NCI-H226 (cell line): ENCODE results near the gene FIGN.

Experiments used
- DNase-seq: peaks from one replicate; pipeline ENCODE4 v3.0.0-alpha.2; 2015

FIGN gene

DNA sequence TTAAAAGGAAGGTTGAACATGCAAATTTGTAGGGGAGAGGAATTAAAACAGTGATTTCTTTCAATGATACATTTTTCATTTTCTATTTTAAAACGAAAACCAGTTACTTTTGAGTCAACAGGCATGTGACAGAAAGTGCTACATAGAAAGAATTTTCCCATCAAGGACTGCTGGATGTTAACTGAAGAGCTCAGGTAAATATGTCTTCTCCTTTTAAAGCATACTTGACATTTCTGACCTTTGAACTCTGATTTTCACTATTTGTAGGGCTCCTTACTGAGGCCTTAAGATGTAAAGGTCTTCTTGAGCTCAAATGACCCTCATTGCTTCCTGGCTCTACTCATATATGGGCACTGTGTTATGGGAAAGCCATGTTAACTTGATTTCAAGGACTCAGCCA lies 32.4 kb downstream of the FIGN start:
- no peak for DNase-seq

DNA sequence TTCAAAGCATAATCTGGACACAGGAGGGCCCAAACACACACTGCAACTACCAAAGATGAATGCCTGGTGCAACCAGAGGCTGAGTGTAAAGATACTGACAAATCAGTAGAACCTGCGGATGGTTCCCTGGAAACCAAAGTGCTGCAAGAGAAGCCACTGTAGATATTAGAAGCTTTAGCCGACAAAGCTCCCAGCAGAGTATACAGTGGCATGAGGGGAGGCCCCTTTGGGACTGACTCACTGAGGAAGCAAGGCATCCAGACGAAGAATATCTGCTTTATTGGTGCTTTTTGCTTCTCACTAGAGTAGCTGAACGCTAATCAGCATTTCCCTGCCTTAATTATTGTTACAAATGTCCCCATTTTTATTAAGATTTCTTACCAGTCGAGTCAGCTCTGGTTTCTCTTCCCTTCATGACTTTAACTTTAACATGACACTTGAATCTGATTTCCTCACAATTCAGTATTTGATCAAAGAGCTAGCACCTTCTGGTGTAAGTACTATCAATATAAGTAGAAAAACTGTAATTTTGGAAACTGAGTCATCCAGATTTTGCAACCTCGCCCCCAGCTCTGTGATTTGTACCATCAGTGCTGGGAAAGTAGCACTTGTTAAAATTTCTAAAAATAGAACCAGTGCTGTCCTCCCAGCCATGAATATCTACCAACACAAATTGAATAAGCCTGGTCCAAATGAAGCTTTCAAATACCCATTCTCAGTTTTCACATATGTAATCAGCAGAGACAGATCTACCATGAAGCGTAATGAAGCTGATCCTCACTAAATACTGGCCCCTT lies 34.2 kb downstream of the FIGN start:
- DNase-seq: no peak

DNA sequence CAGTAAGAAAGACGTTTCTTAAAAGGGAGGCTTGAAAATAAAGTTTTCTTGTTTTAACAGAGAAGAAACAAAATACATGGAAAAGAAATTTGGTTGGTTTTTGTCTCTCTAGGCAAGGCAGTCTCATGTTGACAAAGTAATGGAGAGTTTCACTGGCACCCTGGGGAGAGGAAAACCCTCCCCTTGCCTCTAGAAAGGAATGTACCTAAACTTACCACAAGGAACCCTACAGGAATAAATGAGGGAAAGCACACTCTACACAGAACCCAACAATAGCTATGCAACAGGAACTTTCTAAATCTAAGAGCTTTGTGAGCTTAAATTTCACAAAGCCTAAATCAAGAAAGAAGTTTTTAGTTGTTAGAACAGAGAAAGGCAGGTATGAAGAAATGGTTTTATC lies 37.0 kb downstream of the FIGN start:
- DNase-seq: no peak

DNA sequence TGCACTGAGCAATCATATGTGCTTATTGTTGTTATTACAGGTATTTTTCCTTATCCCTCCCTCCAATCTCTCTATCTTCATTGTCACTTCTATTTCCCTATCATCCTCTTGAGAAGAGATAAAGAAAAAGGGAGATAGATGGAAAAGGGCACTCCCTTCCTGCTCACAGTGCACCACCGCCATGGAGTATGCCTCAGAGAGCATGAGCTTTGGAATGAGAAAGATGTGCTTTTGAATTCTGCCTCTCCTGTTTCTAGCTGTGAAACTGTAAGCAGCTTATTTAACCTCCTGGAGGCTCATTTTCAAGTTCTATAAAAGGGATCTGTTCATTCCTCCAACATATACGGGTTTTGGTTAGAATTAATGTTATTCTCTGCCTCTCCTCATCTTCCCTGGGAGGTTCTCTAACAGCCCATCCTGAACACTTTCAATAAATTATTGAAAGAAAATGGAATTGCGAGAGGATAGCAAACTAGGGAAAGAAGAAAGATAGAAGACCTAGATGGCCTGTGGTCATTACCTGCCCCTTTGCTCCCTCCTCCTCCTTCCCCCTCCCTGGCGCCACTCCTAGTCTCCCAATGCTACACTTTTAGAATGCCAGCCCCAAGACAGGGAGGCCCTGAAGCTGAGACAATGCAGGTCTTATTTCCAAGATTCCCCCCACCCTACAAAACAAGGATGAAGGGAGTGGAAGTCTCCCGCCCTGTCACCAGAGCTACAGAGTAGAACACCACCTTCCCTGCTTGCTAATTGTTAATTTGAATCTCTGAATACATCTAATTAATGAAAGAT lies 37.8 kb downstream of the FIGN start:
- no peak for DNase-seq

DNA sequence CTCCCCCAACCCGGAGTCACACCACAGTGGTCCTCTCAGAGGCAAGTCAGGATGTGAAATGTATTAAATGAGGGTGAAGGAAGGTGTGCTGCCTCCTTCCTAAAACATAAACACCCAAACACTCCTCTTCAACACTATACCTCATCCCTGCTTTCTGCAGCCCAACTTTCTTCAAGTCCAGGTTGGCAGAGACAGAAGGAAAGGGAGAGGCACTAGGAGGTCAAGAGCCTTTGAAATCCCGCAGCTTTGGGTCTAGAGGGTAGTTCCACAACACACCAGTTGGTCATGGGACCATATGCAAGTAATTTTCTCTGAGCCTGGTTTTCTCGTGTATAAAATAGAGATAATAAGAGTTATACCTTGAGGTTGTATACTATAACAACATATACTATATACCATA lies 38.4 kb downstream of the FIGN start:
- DNase-seq: no peak

DNA sequence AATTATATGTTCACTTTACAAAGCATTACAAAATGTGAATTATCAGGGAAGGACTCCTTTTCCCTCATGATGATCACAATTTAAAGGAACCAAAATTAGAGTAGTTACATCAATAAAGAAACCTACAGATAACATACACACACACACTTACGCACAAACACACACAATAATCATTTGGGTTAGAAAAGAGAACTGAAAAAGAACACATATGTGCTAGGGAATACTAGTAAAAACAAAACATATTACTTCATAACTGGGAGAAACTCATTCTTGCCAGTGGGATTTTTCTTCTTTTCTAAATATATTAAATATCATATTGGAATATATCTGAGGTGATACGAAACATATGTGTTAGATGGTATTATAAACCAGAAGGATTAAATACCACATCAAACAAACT lies 42.3 kb downstream of the FIGN start:
- no peak for DNase-seq

DNA sequence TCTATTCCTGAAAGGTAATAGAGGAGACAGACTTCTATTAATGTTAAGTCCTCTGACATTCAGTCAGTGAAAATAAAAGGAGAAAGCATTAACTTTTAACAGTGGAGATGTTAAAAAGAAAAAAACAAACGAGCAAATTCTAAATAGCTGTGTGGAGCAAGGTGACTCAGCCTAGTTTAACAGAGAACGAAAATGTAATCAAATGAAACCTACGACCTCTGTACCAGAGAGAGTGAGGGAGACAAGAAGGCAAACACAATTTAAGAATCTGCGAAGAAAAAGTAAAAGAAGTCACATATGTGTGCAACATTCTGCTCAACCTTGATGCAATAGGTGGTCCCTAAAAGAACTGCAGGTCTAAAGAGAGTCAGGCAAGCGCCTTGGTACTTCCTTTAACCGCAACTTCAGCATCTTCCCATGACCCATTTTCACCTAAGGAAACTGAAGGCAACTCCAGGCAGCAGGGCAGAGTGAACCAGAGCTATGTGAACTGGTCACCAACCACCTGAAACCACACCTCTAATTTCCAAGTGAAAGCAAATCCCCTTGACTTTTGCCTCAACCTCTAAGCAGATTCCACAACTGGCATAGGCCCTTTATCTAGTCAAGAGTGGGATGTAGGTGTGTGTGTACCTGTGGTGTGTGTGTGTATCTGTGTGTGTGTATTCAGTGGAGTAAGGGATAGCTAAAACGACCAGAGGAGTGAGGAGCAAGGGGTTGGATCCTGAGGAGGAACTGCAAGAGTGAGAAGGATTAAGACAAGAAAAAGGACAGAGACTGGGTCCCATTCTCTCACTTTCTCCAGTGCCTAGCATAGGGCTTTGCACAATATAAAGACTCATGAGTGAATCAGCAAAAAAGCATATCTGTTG lies 43.0 kb downstream of the FIGN start:
- no peak for DNase-seq

DNA sequence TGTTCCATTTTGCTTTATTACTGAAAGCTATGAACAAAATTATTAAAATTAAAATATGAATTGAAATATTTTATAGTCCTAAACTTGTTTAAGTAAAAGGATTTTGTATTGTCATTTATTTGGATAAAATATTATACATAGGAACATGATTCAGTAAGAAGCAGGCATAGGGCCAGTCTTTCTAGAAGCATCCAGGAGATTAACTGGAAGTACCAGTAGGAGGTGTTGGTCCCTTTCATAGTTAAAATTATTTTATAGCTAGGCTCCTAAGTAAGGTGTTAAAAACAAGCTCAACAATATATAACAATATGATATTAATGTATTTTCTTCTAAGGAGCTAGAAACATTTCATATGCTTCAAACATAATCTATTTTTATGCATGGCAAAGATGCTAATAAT lies 43.7 kb downstream of the FIGN start:
- DNase-seq: no peak

DNA sequence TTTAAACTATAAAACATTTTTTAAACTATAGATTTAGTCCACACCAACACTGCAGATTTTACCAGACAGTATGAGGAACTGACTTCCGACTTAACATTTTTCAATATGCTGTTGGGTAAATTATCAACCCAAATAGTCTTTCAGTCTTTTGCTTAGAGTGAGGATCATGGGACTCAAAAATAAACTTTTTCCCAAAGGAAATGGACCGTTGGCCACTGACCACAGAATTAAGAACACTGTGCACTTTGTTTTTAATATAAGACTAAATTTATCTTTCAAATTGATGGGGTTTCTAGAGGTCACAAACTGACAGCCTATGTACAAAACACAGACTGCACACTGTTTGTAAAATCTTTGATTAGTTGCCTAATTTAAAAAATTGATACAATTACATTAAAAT lies 44.9 kb downstream of the FIGN start:
- no peak for DNase-seq

DNA sequence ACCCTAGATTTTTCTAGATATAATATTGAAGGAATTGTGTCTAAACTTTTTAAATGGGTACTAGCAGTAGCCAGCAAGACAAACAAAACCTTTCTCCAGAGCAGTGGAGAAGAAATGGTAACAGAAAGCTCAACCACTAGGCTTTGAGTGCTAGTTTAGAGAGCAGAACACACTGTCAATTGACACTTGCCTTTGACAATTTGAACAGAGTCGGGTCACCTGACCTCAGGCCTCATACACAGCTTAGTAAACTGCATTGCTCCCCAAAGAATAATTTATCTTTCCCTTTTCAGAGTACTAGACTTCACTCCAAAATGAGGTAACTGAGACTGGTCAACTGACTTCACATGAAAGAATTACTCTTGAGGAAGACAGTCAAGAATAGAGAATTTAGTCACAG lies 48.6 kb downstream of the FIGN start:
- DNase-seq: no peak

DNA sequence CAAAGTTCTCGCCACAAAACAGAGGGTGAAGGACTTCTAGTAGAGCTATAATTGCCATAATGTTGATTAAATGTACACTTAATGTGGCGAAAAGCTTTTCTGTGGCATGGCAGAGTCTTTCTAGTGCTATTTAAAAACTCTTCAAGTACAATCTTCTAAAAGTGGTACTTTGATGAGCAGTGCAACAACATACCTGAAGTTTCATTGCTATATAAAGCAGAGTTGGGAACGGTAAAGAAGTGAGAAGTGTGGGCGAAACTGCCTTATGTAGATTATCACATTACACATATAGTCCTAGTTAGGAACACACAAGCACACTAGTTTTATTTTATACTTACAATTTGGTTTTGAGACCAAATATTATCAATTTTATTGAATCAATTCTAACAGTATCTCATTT lies 49.5 kb downstream of the FIGN start:
- DNase-seq: no peak

DNA sequence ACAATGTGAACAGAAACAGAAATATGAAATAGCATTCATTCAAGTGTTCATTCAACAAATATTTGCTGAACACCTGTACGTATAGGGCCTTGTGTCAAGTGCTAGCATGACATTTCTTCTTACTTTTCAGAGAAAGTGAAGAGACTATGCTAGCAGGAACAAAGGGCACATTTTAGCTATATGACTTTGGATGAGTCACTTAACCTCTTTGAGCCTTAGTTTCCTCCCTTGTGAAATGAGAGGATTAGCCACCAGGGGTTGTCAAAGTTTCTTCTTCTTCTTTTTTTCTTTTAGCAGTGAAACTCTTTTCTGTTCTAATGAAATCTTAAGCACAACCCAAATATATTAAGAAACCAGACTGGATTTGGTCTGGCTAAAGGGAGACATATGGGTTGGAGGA lies 53.1 kb downstream of the FIGN start:
- DNase-seq: no peak

DNA sequence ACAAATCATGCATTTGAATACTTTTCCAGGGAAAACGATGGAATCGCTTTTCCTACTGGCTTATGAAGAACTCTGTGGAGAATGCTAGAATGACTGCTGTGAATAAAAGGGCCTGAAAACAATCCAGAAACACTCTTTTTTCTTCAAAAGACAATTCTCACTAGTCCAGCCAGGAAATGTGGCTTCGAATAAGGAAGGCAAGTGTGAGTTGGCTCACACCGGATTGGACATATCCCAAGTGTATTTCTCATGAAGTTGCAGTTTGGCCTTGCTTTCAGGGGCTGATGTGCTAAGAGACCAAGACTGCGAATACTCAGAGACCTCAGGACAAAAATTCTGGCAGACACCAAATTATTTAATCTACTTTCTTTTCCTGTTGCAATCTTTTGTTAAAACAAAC lies 54.1 kb downstream of the FIGN start:
- DNase-seq: no peak

DNA sequence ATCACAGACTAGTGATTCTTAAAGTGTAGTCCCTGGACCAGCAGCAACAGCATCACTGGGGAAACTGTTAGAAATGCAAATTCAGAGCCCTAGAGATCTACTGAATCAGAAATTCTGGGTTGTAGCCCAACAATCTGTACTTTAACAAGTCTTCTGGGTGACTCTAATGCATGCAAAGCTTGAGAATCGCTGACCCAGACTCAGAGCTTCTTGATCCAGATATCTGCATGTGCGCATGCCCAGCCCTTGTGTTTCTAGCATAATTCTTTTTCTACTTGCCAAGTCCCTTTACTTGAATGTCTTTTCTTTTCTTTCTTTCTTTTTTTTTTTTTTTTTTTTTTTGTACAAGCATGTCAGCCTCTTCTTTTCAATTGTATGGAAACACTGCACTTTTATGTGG lies 60.4 kb downstream of the FIGN start:
- DNase-seq: no peak

DNA sequence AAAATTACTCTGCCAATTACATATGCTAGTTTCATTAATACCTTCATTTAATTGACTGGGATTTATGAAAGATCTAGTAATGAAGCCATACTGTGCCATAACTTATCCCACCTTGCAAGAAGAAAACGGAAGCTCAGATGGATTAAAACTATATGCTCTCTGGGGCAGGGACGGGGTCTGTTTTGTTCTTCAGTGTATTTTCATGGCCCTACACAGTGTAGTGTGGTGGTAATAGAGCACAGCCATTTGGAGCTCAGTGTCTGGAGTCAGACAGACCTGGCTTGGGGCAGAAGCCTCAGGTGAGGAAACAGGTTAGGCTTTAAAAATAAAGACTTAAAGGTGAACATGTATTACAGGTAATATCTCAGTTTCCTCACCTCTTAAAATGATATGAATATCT lies 62.3 kb downstream of the FIGN start:
- no peak for DNase-seq

DNA sequence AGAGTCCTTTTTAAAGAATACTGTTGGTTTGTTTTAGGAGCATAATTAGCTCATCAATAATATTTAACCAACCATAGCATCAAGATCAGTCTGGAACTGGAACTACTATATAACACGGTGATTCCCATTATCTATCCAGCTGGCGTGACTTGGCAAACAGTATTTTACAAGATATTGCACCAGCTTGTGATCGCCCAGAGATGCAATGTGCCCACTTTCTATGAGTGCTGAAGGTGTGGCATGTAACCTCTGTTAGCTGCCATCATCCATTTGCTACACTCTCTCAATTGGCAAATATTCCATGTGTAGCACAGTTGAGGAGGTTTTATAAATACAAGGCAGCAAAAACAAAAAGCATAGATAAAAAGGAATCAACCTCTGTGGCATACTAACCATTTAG lies 64.9 kb downstream of the FIGN start:
- DNase-seq: no peak

DNA sequence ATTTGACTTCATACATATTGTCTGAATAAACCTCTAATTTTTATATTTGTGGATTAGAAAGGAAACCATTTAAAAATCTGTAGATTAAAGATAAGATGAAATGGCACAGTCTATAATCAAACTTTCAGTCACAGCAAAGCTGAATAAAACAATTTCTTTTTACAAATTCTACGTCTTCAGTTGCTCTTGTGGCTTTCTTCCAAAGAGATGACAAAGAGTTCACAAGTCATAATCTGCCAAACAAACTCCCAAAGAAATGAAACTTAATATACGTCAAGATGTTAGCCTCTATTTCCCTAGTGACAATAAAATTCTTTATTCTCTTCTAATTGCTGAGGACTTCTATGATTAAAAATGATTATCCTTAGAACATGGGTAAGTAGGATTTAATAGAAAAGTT lies 66.3 kb downstream of the FIGN start:
- DNase-seq: no peak

DNA sequence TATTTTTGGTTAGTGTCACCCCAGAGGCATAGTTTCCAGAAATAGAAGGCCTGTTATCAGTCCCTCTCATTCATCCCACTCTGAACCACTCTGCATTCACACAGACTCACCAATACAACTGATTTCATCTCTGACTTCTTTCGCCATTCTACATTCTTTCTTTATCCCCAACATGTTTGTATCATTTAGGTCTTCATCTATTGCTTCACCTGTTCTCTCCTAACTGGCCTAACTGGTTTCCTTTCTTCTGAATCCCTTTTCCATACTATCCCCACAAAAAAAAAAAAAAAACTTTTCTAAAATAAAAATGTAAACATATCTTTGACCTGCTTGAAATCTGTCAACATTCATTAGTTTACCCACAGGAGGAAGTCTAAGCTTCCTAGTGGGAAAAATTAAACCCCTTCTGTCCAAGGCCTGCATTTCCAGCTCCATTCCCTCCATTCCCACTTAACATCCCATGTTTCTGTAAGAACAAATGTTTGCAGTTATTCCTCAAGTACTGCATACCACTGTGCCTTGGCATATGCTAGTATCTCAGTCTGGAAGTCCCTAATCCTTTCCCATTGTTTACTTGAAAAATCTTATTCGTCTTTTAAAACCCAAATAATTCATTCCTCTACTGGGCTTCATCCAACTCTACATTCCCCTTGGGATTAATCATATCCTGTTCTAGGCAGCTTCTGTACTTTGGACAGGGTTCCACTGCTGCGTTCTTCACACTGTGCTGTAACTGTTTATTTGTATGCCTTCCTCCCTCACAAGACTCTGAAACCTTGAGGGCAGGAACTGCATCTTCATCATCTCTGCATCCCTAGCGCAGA lies 68.5 kb downstream of the FIGN start:
- peak; percentile 94 for DNase-seq

DNA sequence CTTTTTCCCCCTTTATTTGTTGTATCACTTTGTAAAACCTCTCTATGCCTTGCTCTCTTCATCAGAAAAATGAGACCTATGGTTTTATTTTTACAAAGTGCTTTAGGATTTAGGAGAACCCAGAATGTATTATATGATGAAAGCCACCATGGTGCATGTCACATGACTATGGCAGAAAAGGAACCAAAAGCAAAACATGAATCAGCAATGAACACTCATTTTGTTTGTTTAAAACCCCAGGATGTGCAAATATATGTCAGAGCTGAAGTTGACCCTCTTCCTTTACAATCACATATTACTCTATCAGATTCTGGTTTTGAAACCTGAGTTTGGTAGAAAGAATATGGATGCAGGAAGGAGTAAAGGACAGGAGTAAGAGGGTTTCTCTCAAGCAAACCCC lies 70.0 kb downstream of the FIGN start:
- DNase-seq: no peak

DNA sequence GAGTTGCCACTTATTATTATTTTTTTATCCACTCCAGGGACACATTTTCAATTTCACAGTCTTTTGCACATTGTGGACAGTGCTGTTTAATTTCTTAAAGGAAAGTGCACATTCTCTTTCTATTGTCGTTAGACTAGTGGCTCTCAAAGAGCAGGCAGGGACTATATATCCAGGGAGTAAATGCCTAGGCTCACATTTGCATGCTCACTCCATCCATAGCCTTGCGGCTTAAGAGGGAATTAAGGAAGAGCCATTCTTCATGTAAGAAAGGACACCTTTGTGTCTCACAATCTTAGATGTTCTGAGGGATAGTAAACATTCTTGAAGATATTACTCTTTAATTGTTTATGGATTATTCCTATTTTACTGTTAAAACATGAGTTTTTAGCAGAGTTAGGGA lies 70.8 kb downstream of the FIGN start:
- DNase-seq: no peak

DNA sequence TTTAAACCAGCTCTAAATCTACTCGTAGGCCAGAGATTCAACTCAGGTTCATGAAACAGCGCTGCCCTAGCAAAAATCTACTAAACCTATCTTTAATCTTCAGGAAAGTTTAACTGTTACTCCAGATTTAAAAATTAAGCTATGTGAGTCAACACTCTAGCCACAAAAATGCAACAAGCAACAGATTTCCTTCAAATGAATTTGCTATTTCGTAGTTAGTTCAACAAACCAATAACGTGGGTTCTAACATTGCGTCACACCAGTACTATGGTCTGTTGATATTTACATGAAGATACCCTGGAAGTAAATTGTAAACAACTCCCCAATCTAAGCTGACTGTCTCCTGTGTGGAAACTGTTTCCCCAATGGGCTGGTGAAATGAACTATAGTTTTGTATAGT lies 71.2 kb downstream of the FIGN start:
- peak; percentile 75 for DNase-seq

DNA sequence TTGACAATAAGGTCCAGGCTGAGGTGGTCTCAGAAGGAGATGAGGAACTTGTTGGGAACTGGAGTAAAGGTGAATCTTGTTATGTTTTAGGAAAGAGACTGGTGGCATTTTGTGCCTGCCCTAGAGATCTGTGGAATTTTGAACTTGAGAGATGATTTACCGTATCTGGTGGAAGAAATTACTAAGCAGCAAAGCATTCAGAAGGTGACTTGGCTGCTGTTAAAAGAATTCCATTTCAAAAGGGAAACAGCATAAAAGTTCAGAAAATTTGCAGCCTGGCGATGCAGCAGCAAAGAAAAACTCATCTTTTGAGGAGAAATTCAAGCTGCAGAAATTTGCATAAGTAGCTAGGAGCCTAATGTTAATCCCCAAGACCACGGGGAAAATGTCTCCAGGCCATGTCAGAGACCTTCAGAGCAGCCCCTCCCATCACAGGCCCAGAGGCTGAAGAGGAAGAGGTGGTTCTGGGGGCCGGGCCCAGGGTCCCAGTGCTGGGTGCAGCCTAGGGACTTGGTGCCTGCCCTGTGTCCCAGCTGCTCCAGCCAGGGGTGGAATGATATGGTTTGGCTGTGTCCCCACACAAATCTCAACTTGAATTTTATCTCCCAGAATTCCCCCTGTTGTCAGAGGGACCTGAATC lies 73.5 kb downstream of the FIGN start:
- peak; percentile 63 for DNase-seq
